ENCODE results near the gene FOXC2. TPM values are rescaled to one million over a fixed set of nuclear protein-coding genes. Genes with fewer than 3 reads are reported as not detected.

Gene FOXC2
- polyA plus RNA-seq, 3 donors = not detected

- Histone ChIP-seq H3K36me3 (replicated peaks in 1 of 2; ENCODE audit: control insufficient read depth in 1 of 2, insufficient read depth in 2 of 2, low read length in 2 of 2) (peaks cover 14 to 19% of the 10 kb centered on the region in 2 donors), H3K4me3 (replicated peaks in 1 of 3; ENCODE audit: low read depth in 2 of 3, low read length in 3 of 3) (no peak overlapping the region)
Observed at GRCh38 chr16:86529160-86529559, 37.5 kb upstream of the FOXC2 start.

DNA sequence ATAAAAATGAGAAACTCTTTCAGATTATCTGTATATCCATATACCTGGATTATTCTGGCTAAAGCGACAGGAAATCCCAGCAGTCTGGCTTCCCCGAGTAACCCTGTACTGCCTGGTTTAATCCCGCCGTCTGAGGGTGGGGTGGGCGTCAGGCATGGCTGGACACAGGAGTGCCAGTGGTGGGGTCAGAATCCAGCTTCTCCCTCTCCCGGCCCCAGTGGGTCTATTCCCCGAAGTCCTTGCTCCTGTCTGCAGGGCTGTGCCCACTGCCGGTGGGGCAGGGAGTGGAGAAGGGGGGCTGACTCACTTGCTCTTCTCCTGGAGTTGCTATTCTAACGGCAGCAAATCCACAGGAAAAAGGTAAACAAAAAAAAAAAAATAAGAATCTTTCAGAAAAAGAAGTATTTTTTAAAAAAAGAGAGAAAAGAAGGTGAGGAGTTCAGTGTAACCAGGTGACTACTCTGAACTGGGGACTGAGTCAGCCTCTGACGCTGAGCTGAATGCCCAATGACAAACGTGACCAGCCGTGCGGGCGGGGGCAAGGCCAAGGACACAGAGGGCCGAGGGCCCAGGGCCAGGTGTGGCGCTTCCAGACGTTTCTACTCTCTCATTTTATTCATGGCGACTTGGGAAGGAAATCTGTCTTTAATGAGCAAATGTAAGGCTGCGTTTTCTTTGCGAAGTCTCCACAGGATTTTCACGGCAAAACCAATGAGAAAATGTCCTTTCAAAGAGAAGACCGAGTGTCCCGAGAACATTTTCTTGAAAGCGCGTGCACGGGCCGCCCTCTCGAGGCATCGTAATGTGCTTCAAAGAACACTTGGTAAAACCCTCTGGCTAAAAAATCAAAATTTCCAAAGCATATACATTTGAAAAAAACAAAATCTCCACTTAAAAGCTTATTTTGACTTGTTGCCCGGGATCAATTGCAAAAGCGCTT is 36.1 kb upstream of the FOXC2 start:
- Mint-ChIP-seq H3K27ac (no peak overlapping the region), H3K4me1 (no peaks in the 10 kb centered on the region), H3K9me3 (peaks cover 0 to 5% (median 0%) of the 10 kb centered on the region in 7 donors), H3K27me3 (ENCODE audit: low read depth in 3 of 3) (peaks cover 0 to 1% (median 0%) of the 10 kb centered on the region in 3 donors), H3K36me3 (peaks cover 30 to 56% of the 10 kb centered on the region in 2 donors), H3K4me3 (no peak overlapping the region)
- H3K4me1 ChIP-seq (ENCODE audit: control insufficient read depth in 1 of 2, insufficient read depth in 2 of 2, low read length in 2 of 2) = no peaks in the 10 kb centered on the region
- H3K9ac ChIP-seq (ENCODE audit: insufficient read depth, low read length, poor library complexity, severe bottlenecking) = no peak overlapping the region
- H3K9me3 ChIP-seq (replicated peaks in 1 of 2; ENCODE audit: control insufficient read depth in 1 of 2, insufficient read depth in 1 of 2, low read length in 2 of 2) = no peaks in the 10 kb centered on the region
- H2AFZ ChIP-seq (ENCODE audit: insufficient read depth, low read depth, low read length, poor library complexity, severe bottlenecking) = no peak overlapping the region
- H3K27ac ChIP-seq (ENCODE audit: low read depth in 1 of 2, low read length in 2 of 2) = no peak overlapping the region
- DNase-seq = no peak
- 95% methylated on average over 25 of the region's 31 CpGs for WGBS (ENCODE audit: insufficient coverage)
- H3K4me3 ChIP-seq (replicated peaks in 1 of 3; ENCODE audit: low read depth in 2 of 3, low read length in 3 of 3) = no peak overlapping the region
- TF ChIP-seq, protein P1, sequence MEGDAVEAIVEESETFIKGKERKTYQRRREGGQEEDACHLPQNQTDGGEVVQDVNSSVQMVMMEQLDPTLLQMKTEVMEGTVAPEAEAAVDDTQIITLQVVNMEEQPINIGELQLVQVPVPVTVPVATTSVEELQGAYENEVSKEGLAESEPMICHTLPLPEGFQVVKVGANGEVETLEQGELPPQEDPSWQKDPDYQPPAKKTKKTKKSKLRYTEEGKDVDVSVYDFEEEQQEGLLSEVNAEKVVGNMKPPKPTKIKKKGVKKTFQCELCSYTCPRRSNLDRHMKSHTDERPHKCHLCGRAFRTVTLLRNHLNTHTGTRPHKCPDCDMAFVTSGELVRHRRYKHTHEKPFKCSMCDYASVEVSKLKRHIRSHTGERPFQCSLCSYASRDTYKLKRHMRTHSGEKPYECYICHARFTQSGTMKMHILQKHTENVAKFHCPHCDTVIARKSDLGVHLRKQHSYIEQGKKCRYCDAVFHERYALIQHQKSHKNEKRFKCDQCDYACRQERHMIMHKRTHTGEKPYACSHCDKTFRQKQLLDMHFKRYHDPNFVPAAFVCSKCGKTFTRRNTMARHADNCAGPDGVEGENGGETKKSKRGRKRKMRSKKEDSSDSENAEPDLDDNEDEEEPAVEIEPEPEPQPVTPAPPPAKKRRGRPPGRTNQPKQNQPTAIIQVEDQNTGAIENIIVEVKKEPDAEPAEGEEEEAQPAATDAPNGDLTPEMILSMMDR (IDR thresholded peaks at IDR 0.05) = no peak
- intact Hi-C loops (cut with micrococcal nuclease) = no loop called here
- no peaks in the 10 kb centered on the region for H3K27me3 ChIP-seq (ENCODE audit: control insufficient read depth in 2 of 2, insufficient read depth in 2 of 2, low read length in 2 of 2)
- H4K20me1 ChIP-seq (ENCODE audit: insufficient read depth, low read length) = no peaks in the 10 kb centered on the region
- H3K79me2 ChIP-seq (ENCODE audit: insufficient read depth, low read length) = no peaks in the 10 kb centered on the region
- H3K36me3 ChIP-seq (replicated peaks in 1 of 2; ENCODE audit: control insufficient read depth in 1 of 2, insufficient read depth in 2 of 2, low read length in 2 of 2) = peaks cover 14 to 23% of the 10 kb centered on the region in 2 donors
- no peak overlapping the region for H3K4me2 ChIP-seq (replicated peaks; ENCODE audit: extremely low read depth, low read length, poor library complexity, severe bottlenecking)

More at GRCh38 chr16:86529160-86529559, 37.5 kb upstream of the FOXC2 start:
- Histone ChIP-seq H3K4me1 (ENCODE audit: control insufficient read depth in 1 of 2, insufficient read depth in 2 of 2, low read length in 2 of 2) (no peaks in the 10 kb centered on the region), H3K27me3 (ENCODE audit: control insufficient read depth in 2 of 2, insufficient read depth in 2 of 2, low read length in 2 of 2) (no peaks in the 10 kb centered on the region), H4K20me1 (ENCODE audit: insufficient read depth, low read length) (no peaks in the 10 kb centered on the region), H2AFZ (ENCODE audit: insufficient read depth, low read depth, low read length, poor library complexity, severe bottlenecking) (no peak overlapping the region), H3K9ac (ENCODE audit: insufficient read depth, low read length, poor library complexity, severe bottlenecking) (no peak overlapping the region), H3K27ac (ENCODE audit: low read depth in 1 of 2, low read length in 2 of 2) (no peak overlapping the region), H3K9me3 (replicated peaks in 1 of 2; ENCODE audit: control insufficient read depth in 1 of 2, insufficient read depth in 1 of 2, low read length in 2 of 2) (no peaks in the 10 kb centered on the region), H3K4me2 (replicated peaks; ENCODE audit: extremely low read depth, low read length, poor library complexity, severe bottlenecking) (no peak overlapping the region), H3K79me2 (ENCODE audit: insufficient read depth, low read length) (no peaks in the 10 kb centered on the region)
- WGBS (ENCODE audit: insufficient coverage) = 96% methylated on average over 7 of the region's 8 CpGs
- intact Hi-C loops (cut with micrococcal nuclease) = no loop called here
- no peak overlapping the region for H3K4me3 Mint-ChIP-seq
- TF ChIP-seq, protein P1 (IDR thresholded peaks at IDR 0.05) = no peak
- H3K36me3 Mint-ChIP-seq = peaks cover 28 to 46% of the 10 kb centered on the region in 2 donors
- peaks cover 0 to 3% (median 2%) of the 10 kb centered on the region in 3 donors for H3K27me3 Mint-ChIP-seq (ENCODE audit: low read depth in 3 of 3)
- no peaks in the 10 kb centered on the region for H3K4me1 Mint-ChIP-seq
- peaks cover 0 to 7% (median 0%) of the 10 kb centered on the region in 7 donors for H3K9me3 Mint-ChIP-seq
- no peak for DNase-seq
- H3K27ac Mint-ChIP-seq = no peak overlapping the region

Measured in CD14-positive monocyte (primary cell).